Stomach (tissue), 4 donors: ENCODE data around the gene STON2.

Experiments
- CTCF ChIP-seq, 7 experiments: fragments of 450-650 bp in 4 of 7; fragments of 200-600 bp in 3 of 7; sonication (generic) in 3 of 7; IDR thresholded peaks; one replicate each; pipeline ENCODE4 v1.5.1; 2016 to 2019; ENCODE audit warnings: antibody characterized with exemption in 7 of 7, control low read depth in 2 of 7, mild to moderate bottlenecking in 1 of 7
- EP300 ChIP-seq: sonication (generic); formaldehyde crosslinking; IDR thresholded peaks from one replicate; pipeline ENCODE4 v1.6.1; 2017; ENCODE audit warnings: antibody characterized with exemption
- POLR2A ChIP-seq, 4 donors: fragments of 450-650 bp; IDR thresholded peaks; one replicate each; pipeline ENCODE4 v1.6.1; 2016; ENCODE audit warnings: antibody characterized with exemption in 4 of 4, control low read depth in 2 of 4, mild to moderate bottlenecking in 1 of 4, moderate library complexity in 1 of 4
- POLR2AphosphoS5 ChIP-seq, 3 donors: sonication (generic); formaldehyde crosslinking; IDR thresholded peaks; one replicate each; pipeline ENCODE4 v1.6.1; 2016; ENCODE audit warnings: antibody characterized with exemption in 3 of 3

GRCh38 chr14:81231540-81231939, 168.6 kb downstream of the STON2 start:
- TF ChIP-seq POLR2A (IDR thresholded peaks at IDR 0.05) (no peak), CTCF (IDR thresholded peaks at IDR 0.05) (no peak), POLR2AphosphoS5 (IDR thresholded peaks at IDR 0.05) (no peak), EP300 (no peak)
